Ramos (cell line): ENCODE data around the gene SLC6A6.

Experiments
- in situ Hi-C: fragments of 300-500 bp; cut with MboI; formaldehyde crosslinking; loops from one replicate; pipeline ENCODE4 v1.14.3; 2022; ENCODE audit warnings: low sequenced_read_pairs; ENCODE audit not compliant: unreplicated experiment

The SLC6A6 gene

GRCh38 chr3:14492948-14493881, 90.8 kb downstream of the SLC6A6 start:
- in situ Hi-C loops, result no loop called here

GRCh38 chr3:14494279-14494972, 92.0 kb downstream of the SLC6A6 start:
- in situ Hi-C loops, result no loop called here

GRCh38 chr3:14494973-14495300, 92.5 kb downstream of the SLC6A6 start:
- in situ Hi-C loops, result no loop called here

GRCh38 chr3:14496351-14496750, 93.9 kb downstream of the SLC6A6 start:
- in situ Hi-C loops, result no loop called here

GRCh38 chr3:14497321-14497720, 94.9 kb downstream of the SLC6A6 start:
- in situ Hi-C loops, result no loop called here

- in situ Hi-C loops, result no loop called here
Measured at GRCh38 chr3:14502472-14502871, 100.1 kb downstream of the SLC6A6 start.

- in situ Hi-C loops, result no loop called here
Measured at GRCh38 chr3:14503033-14503705, 100.8 kb downstream of the SLC6A6 start.

GRCh38 chr3:14503706-14504065, 101.3 kb downstream of the SLC6A6 start:
- in situ Hi-C loops, result no loop called here

GRCh38 chr3:14505001-14505802, 102.8 kb downstream of the SLC6A6 start:
- in situ Hi-C loops, result no loop called here

GRCh38 chr3:14505803-14506500, 103.5 kb downstream of the SLC6A6 start:
- in situ Hi-C loops, result no loop called here

GRCh38 chr3:14506626-14507304, 104.4 kb downstream of the SLC6A6 start:
- in situ Hi-C loops, result no loop called here

GRCh38 chr3:14507305-14507741, 104.9 kb downstream of the SLC6A6 start:
- in situ Hi-C loops, result no loop called here

- in situ Hi-C loops, result no loop called here
Measured at GRCh38 chr3:14507757-14508504, 105.5 kb downstream of the SLC6A6 start.

- in situ Hi-C loops, result no loop called here
Measured at GRCh38 chr3:14508505-14508819, 106.1 kb downstream of the SLC6A6 start.

GRCh38 chr3:14508966-14509795, 106.8 kb downstream of the SLC6A6 start:
- in situ Hi-C loops, result no loop called here

GRCh38 chr3:14509796-14510100, 107.3 kb downstream of the SLC6A6 start:
- in situ Hi-C loops, result loop anchor here (10.0 kb wide), 1 partner anchor 405 kb away; no protein-coding TSS in a partner anchor

GRCh38 chr3:14510838-14511622, 108.6 kb downstream of the SLC6A6 start:
- in situ Hi-C loops, result loop anchor here (10.0 kb wide), 1 partner anchor 404 kb away; no protein-coding TSS in a partner anchor
